Measurements from ENCODE around the gene APOA1.
"Not testable (repeated sequence)": the region's sequence is repeated elsewhere in the genome, so short reads cannot be mapped to it uniquely, and the experiment has no call there.

APOA1 gene

DNA sequence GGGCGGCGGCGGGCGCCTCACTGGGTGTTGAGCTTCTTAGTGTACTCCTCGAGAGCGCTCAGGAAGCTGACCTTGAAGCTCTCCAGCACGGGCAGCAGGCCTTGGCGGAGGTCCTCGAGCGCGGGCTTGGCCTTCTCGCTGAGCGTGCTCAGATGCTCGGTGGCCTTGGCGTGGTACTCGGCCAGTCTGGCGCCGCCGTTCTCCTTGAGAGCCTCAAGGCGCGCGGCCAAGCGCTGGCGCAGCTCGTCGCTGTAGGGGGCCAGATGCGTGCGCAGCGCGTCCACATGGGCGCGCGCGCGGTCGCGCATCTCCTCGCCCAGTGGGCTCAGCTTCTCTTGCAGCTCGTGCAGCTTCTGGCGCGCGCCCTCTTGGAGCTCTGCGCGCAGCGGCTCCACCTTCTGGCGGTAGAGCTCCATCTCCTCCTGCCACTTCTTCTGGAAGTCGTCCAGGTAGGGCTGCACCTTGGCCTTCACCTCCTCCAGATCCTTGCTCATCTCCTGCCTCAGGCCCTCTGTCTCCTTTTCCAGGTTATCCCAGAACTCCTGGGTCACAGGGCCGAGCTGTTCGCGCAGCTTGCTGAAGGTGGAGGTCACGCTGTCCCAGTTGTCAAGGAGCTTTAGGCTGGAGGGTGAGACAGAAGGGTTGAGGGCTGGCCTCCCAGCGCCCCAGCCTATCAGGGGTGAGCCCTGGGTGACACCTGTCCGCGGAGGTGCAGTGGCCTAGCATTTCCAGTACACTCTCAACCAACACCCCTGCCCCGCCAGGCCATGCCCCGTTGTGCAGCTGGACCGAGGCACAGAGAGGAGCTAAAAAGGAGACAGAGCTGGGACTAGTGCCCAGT is 1.4 kb downstream of the APOA1 start:
- peak overlapping the region; percentile 67 for H3K4me3 ChIP-seq (ENCODE audit: low read depth, low read length)
- DNase-seq (ENCODE audit: low read depth), result peak; percentile 96
- TF ChIP-seq, protein P1, sequence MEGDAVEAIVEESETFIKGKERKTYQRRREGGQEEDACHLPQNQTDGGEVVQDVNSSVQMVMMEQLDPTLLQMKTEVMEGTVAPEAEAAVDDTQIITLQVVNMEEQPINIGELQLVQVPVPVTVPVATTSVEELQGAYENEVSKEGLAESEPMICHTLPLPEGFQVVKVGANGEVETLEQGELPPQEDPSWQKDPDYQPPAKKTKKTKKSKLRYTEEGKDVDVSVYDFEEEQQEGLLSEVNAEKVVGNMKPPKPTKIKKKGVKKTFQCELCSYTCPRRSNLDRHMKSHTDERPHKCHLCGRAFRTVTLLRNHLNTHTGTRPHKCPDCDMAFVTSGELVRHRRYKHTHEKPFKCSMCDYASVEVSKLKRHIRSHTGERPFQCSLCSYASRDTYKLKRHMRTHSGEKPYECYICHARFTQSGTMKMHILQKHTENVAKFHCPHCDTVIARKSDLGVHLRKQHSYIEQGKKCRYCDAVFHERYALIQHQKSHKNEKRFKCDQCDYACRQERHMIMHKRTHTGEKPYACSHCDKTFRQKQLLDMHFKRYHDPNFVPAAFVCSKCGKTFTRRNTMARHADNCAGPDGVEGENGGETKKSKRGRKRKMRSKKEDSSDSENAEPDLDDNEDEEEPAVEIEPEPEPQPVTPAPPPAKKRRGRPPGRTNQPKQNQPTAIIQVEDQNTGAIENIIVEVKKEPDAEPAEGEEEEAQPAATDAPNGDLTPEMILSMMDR (IDR thresholded peaks at IDR 0.05; ENCODE audit: insufficient read depth, low read depth, low read length, missing control alignments), result peak; percentile 74

DNA sequence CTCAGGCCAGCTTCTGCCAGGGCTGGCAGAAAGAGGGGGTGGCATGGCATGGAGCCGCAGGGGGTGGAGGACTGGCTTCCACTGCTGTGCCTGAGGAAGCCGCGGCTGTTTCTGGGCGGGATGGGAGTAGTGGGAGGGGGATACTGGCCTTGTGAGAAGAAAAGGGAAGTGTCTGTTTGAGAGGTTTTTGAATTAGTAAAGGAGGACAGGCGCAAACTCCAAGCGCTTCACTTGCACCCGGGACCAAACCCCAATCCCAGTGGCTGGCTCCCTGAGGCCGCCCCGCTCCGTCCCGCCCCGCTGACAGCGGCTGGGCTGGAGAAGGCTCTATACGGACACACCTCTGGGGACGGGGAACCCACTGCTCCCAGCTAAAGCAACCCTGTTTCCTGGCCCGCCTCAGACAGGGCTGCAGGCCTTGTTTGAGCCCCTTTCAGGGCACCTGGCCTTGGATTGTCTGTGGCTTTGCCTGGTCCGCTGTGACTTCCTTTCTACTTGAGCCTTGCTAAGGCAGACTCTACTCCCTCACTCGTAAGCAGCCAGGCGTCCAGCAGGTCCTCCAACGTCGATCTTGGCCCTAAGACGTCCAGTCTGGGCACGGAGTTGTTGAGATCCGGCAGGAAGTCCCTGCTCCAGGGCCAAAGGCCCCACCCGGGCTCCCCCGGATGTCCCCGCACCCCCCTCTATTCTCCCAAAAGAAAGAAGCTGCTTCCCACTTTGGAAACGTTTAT is 2.2 kb downstream of the APOA1 start:
- TF ChIP-seq, protein P1 (IDR thresholded peaks at IDR 0.05; ENCODE audit: insufficient read depth, low read depth, low read length, missing control alignments), result no peak
- H3K4me3 ChIP-seq (ENCODE audit: low read depth, low read length), result peak overlapping the region; percentile 67
- DNase-seq (ENCODE audit: low read depth), result peak; percentile 28

DNA sequence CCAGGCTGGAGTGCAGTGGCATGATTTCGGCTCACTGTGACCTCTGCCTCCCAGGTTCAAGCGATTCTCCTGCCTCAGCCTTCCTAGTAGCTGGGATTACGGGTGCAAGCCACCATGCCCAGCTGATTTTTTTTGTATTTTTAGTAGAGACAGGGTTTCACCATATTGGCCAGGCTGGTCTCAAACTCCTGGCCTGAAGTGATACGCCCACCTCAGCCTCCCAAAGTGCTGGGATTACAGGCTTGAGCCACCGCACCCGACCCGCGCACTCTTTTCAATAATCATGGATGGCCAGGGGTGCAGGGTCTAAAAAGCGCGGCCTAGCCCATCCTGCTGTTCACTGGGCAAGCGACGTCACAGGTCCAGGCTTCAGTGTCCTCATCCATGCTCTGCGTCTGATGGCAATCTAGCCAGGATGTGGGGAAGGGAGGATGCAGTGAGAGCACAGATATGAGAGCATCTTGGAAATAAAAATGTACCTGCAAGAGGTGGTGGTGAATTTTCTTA is 2.8 kb downstream of the APOA1 start:
- DNase-seq (ENCODE audit: low read depth); H3K4me3 ChIP-seq (ENCODE audit: low read depth, low read length): not testable (repeated sequence)

DNA sequence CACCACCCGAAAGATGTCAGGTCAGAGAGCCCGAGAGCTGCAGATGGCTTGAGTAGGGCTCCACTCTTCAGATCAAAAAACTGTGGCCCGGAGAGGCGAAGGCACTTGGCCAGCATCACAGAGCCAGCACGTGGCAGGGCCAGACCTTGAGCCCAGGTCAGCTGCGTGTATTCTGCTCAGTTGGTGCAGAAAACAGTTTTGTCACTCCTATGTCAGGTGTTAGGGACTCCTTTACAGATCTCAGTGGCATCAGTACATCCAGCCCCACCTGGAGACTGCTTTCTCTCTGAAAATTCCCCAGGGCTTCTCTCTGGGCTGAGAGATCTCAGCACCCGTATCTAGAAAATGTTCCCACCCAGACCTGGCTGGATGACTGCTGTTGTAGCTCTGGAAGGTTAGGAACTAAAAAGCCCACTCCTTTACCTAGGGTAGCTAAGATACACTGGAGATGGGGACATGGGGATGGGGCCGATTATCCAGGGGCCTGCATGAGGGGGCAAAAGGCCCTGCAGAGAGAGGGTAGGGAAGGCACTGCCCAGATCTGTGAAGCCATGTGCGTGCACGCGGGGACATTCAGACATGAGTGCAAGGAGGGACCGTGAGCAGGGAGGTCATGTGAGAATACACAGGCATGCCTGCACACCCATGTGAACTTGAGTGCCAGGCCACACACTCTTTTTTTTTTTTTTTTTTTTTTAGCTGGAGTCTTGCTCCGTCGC is 3.4 kb downstream of the APOA1 start:
- no peak for DNase-seq (ENCODE audit: low read depth)
- TF ChIP-seq, protein P1 (IDR thresholded peaks at IDR 0.05; ENCODE audit: insufficient read depth, low read depth, low read length, missing control alignments), result no peak
- no peak overlapping the region for H3K4me3 ChIP-seq (ENCODE audit: low read depth, low read length)

DNA sequence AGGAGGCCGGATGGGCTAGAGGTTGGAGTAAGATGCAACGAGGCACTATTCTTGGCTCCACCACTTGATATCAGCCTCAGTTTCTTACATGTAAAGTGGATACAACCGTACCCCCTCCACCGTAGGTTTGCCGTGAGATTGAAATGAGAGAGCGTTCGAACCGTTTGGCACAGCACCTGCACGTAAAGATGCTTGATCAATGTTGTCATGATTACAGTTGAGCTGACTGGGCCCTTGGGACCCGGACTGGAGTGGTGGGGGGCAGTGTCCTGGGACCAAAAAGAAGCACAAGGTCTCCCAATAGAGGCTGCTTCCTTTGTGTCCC is 4.0 kb downstream of the APOA1 start:
- no peak for DNase-seq (ENCODE audit: low read depth)
- TF ChIP-seq, protein P1 (IDR thresholded peaks at IDR 0.05; ENCODE audit: insufficient read depth, low read depth, low read length, missing control alignments), result no peak
- no peak overlapping the region for H3K4me3 ChIP-seq (ENCODE audit: low read depth, low read length)

DNA sequence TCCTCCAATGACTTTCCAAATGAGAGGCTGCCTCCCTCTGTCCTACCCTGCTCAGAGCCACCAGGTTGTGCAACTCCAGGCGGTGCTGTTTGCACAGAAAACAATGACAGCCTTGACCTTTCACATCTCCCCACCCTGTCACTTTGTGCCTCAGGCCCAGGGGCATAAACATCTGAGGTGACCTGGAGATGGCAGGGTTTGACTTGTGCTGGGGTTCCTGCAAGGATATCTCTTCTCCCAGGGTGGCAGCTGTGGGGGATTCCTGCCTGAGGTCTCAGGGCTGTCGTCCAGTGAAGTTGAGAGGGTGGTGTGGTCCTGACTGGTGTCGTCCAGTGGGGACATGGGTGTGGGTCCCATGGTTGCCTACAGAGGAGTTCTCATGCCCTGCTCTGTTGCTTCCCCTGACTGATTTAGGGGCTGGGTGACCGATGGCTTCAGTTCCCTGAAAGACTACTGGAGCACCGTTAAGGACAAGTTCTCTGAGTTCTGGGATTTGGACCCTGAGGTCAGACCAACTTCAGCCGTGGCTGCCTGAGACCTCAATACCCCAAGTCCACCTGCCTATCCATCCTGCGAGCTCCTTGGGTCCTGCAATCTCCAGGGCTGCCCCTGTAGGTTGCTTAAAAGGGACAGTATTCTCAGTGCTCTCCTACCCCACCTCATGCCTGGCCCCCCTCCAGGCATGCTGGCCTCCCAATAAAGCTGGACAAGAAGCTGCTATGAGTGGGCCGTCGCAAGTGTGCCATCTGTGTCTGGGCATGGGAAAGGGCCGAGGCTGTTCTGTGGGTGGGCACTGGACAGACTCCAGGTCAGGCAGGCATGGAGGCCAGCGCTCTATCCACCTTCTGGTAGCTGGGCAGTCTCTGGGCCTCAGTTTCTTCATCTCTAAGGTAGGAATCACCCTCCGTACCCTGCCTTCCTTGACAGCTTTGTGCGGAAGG is 4.8 kb downstream of the APOA1 start:
- H3K4me3 ChIP-seq (ENCODE audit: low read depth, low read length), result no peak overlapping the region
- TF ChIP-seq, protein P1 (IDR thresholded peaks at IDR 0.05; ENCODE audit: insufficient read depth, low read depth, low read length, missing control alignments), result peak; percentile 9
- peak; percentile 26 for DNase-seq (ENCODE audit: low read depth)
